ENCODE results near the gene CDC5L.

The CDC5L gene

GRCh38 chr6:44477293-44477894 is 89.9 kb downstream of the CDC5L start:
- DNase-seq: no peak

DNA sequence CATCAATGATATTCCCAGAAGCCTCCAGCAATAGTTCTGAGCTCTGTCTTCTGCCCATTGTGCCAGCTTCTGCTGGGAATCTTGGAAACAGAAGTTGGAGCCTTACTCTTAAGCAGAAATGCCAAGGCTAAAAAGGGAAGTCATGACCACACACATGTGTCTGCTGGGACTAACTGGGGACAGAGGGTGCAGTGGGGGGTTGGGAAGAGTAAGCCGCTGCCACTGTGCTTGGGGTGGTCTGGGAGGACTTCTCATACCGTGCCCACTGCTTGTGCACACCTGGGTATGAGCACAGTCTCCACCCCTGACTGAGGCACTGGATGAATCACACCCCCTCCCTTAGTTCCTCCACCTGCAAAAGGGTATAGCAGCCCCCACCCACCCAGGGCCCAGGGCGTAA is 90.7 kb downstream of the CDC5L start:
- DNase-seq: no peak

GRCh38 chr6:44478591-44479254 is 91.2 kb downstream of the CDC5L start:
- DNase-seq: no peak

DNA sequence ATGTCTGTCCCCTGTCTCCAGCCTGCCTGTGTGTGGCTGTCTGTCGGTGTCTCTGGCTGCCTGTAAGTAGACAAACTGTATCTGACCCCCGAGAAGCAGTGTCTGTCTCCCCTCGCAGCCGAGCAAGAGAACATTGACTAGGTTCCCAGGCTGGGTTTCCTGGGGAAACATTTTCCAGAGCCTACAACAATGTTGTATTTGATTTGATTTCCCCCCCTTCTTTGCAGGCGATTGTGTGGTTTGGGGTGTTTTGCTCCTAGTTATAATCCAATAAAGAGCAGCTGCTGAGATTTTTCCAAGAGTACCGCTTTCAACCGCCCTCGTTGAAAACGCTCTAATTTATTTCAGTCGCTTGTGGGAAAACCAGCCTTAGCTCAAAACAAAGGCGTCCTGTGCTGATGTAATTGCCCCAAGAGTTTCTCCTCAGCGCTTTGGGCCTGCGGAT is 92.6 kb downstream of the CDC5L start:
- no peak for DNase-seq

DNA sequence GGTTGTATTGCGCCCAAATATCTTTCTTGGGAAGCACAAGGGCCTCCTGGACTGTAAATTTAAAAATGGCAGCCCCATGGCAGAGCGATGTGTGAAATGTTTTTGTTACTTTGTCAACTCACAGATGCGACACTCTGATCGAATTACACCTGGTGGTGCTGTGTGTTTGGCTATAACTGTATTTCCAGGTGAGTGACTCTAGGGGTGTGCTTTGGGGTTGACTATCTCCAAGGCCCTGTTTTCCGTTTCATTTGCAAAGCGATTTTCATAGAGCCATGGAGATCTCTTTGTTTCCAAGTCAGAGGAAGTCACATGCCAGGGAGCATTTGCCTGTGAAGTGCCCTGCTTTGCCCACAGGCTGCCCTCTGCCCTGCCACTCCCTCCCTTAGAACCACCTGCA is 93.5 kb downstream of the CDC5L start:
- DNase-seq: no peak

GRCh38 chr6:44481760-44482159 is 94.3 kb downstream of the CDC5L start:
- no peak for DNase-seq

DNA sequence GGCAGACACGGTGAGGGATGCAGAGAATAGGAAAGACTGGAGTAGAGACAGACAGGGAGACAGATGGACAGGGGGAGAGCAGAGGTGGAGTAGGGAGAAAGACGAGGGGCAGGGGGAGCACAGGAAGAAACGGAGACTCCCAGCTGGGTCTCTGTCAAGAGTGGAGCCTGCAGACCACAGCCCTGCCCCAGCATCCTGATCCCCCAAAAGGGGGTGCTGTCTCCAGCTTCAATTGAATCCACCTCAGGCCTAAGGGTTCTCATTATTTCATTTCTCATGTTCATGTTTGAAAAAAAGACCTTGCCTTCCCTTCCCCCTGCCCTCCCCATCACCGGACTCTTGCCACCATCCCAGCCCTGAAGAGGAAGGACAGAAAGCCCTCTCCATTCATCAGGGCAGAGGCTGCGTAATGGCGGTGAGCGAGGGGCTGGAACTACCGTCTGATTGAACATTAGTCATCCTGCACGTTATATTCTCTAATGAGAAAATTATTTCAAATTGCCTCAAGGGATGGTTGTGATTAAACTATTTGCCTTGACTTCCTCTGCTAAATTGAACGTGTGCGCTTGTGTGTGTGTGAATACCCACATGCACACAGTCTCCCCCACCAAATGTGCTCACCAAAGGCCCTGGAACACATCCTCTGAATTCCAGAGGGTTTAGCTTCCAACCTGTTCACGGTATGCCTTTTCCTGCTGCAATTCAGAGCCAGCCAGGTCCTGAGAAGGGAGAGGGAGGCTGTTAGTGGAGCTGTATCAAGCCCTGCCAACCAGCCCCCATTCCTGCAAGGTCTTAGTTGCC is 98.3 kb downstream of the CDC5L start:
- no peak for DNase-seq

GRCh38 chr6:44487002-44487401 is 99.5 kb downstream of the CDC5L start:
- DNase-seq: no peak

GRCh38 chr6:44487586-44487985 is 100.1 kb downstream of the CDC5L start:
- no peak for DNase-seq

- DNase-seq: no peak
Observed at GRCh38 chr6:44489910-44490604, 102.6 kb downstream of the CDC5L start.

- no peak for DNase-seq
Observed at GRCh38 chr6:44493132-44493531, 105.6 kb downstream of the CDC5L start.

DNA sequence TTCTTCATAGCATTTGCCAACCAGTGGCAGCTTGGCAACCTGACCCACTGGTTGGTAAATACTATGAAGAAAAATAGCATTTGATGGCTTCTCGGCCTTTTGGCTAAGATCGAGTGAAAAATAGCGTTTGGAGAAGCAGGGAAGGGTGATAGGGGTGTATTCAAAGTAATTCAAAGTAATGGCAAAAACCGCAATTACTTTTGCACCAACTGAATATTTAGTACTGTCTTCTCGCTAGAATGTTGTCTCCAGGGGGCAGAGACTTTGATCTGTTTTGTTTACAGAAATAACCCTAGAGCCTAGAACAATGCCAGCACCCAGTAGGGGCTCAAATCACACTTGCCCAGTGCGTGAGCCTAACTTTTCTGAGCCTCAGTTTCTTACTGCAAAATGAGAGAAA is 106.1 kb downstream of the CDC5L start:
- DNase-seq: no peak

DNA sequence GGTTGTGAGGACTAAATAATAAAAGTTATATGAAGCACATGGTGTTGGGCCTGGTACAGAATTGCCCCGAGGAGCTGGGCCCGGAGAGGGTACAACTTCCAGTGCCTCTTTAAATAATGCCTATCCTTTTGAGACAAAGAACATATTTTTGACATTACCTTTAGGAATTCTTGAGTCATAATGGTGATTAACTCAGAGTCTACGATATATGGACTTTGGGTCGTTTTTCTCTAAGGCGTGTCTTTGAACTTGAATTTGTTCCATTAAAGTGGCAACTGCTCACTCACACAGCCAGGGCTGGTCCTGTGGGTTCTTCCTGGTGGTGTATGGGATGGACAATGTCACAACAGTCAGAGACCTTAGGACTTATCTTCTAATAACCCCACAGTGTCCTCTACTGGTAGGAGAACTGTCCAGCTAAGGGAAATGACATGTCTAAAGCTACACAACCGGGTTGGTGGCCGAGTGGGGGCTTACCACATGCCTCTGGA is 106.5 kb downstream of the CDC5L start:
- no peak for DNase-seq

- peak; percentile 40 for DNase-seq
Observed at GRCh38 chr6:44495036-44495901, 107.8 kb downstream of the CDC5L start.

- DNase-seq: peak; percentile 28
Observed at GRCh38 chr6:44496665-44497369, 109.3 kb downstream of the CDC5L start.

DNA sequence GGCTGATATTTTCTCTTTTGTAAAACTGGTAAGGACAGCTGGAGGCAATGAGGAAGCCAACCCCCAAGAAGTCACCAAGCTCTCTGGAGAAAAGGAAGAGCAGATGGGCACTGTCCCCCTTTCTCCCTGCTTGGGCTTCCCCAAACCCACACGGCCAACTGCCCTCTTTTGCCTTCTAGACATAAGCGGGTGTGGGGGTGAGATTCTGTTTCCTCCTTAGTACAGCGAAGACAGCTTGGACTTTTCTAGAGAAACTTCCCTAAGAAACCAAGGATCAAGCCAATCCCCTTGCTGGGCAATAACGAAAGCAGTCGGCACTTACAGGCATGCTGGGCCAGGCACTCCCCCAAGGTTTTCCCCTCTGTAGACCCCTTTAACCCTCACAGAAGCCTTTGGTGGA is 110.3 kb downstream of the CDC5L start:
- no peak for DNase-seq

DNA sequence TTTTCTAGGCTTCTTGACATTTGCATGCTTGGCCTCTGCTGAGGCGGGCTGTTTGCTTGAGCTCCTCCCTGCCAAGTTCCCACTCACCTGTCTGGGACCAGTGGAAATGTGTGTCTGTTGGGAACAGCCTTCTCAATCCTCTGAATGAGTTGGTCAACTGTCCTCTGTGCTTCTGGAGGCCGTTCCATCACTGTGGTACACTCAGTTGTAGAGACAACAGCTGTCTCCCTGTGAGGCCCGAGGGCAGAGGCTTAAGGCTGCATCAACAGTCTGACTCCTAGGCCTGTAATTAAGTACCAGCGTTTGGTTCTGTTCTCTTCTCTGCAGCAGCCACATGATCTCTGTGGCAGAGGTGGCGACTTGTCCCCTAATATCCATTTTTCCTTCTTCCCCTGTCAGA is 110.9 kb downstream of the CDC5L start:
- peak; percentile 32 for DNase-seq

DNA sequence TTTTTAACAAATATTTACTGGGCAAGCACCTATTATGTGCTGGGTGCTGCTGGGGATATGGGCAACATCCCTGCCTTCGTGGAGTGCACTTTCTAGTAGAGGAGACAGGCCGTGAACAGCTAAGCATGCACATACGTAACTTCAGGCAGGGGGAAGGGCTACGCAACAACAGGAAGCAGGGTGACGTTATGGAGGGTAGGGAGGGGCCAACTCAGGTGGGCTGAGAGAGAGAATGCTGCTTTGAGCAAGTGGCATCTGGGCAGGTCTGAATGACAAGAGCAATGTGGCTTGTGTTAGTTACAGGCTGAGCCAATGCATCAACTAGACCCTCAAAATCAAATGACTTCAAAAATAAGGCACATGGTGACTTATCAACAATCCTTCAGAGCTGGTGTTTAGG is 112.1 kb downstream of the CDC5L start:
- no peak for DNase-seq
